K562 (cell line): ENCODE data around the gene TEP1. TPM values are rescaled to one million over a fixed set of nuclear protein-coding genes. Genes with fewer than 3 reads are reported as not detected.

Experiments used
- GABPB1 ChIP-seq: sonication (generic); formaldehyde crosslinking; IDR thresholded peaks from 2 replicates; pipeline ENCODE4 v1.8.0; 2022; ENCODE audit warnings: mild to moderate bottlenecking, missing genetic modification reagents
- HEY1 ChIP-seq: fragments of 250-450 bp; sonication (Bioruptor Pico); IDR thresholded peaks from 2 replicates; pipeline ENCODE4 v1.5.0; 2020; ENCODE audit warnings: mild to moderate bottlenecking, moderate library complexity, borderline replicate concordance
- ILK ChIP-seq: fragments of 450-650 bp; IDR thresholded peaks from 2 replicates; pipeline ENCODE4 v1.6.1; 2016; ENCODE audit warnings: missing genetic modification characterization, low read depth, mild to moderate bottlenecking, missing compliant biosample characterization, moderate library complexity, borderline replicate concordance
- LARP7 ChIP-seq: fragments of 450-650 bp; IDR thresholded peaks from 2 replicates; pipeline ENCODE4 v1.6.1; 2016
- MAX ChIP-seq: sonication (generic); formaldehyde crosslinking; IDR thresholded peaks from 2 replicates; pipeline ENCODE4 v1.9.0; 2022; ENCODE audit warnings: mild to moderate bottlenecking, missing genetic modification reagents
- NCOA6 ChIP-seq: fragments of 450-650 bp; IDR thresholded peaks from 2 replicates; pipeline ENCODE4 v1.6.1; 2017; ENCODE audit warnings: mild to moderate bottlenecking
- PRMT5 ChIP-seq: sonication (generic); formaldehyde crosslinking; IDR thresholded peaks from 2 replicates; pipeline ENCODE4 v1.5.0; 2020; ENCODE audit warnings: missing genetic modification reagents
- RBBP5 ChIP-seq: fragments of 200-600 bp; sonication (generic); IDR thresholded peaks from 2 replicates; pipeline ENCODE4 v1.6.1; 2012; ENCODE audit warnings: borderline replicate concordance, mild to moderate bottlenecking, low read length, control low read depth, inconsistent platforms; ENCODE audit not compliant: insufficient read depth, poor library complexity, severe bottlenecking
- RBFOX2 ChIP-seq: fragments of 200-400 bp; formaldehyde crosslinking; IDR thresholded peaks from 2 replicates; pipeline ENCODE4 v1.6.1; 2017; ENCODE audit warnings: low read depth, mild to moderate bottlenecking, low read length, moderate library complexity
- RBM17 ChIP-seq: fragments of 200-400 bp; formaldehyde crosslinking; IDR thresholded peaks from 2 replicates; pipeline ENCODE4 v1.6.1; 2017; ENCODE audit warnings: low read depth, mild to moderate bottlenecking, low read length, borderline replicate concordance
- SMC3 ChIP-seq: conservative IDR thresholded peaks from 2 replicates; pipeline ENCODE4 v1.6.1; 2011; ENCODE audit warnings: low read depth, low read length, improper control_type of control experiment; ENCODE audit not compliant: insufficient read depth
- STAT5B ChIP-seq: fragments of 250-450 bp; sonication (Bioruptor Pico); IDR thresholded peaks from 2 replicates; pipeline ENCODE4 v1.8.0; 2021; ENCODE audit warnings: mild to moderate bottlenecking, inconsistent platforms
- ZNF395 ChIP-seq: fragments of 200-800 bp; sonication (Bioruptor generic); IDR thresholded peaks from 2 replicates; pipeline ENCODE4 v1.6.1; 2017; ENCODE audit warnings: missing genetic modification characterization, missing compliant biosample characterization
- ZNF668 ChIP-seq: fragments of 250-450 bp; sonication (Bioruptor Pico); IDR thresholded peaks from 2 replicates; pipeline ENCODE4 v1.8.0; 2022; ENCODE audit warnings: mild to moderate bottlenecking, inconsistent platforms
- ZNF696 ChIP-seq: fragments of 250-450 bp; sonication (Bioruptor Pico); conservative IDR thresholded peaks from 2 replicates; pipeline ENCODE4 v1.4.0; 2020; ENCODE audit warnings: mild to moderate bottlenecking, moderate library complexity
- ZNF717 ChIP-seq: fragments of 250-450 bp; sonication (Bioruptor Pico); IDR thresholded peaks from 2 replicates; pipeline ENCODE4 v1.5.0; 2021
- polyA plus RNA-seq, 8 experiments: library from polyadenylated mRNA; depleted of rRNA in 4 of 8; stranded (reverse) in 5 of 8; unstranded in 3 of 8; fragments of >200 nt; fragmentation: Nextera tagmentation in 2 of 8; fragmentation: Illumina TruSeq in 1 of 8; extraction: Ambion mirVana in 2 of 8; extraction: Trizol in 1 of 8; gene quantifications; 2 replicates each; pipeline versions ENCODE4 v1.2.1 to v1.2.3, GENCODE V29; 2011 to 2014; ENCODE audit warnings: inconsistent platforms in 1 of 8, missing spikeins in 1 of 8
- total RNA-seq, 7 experiments: library from RNA; depleted of rRNA in 6 of 7; stranded (reverse); fragments of >200 nt in 6 of 7; fragmentation: Illumina TruSeq in 2 of 7; extraction: Trizol in 2 of 7; gene quantifications; 2 replicates each; pipeline versions ENCODE4 v1.2.1 to v1.2.3, GENCODE V29; 2011 to 2021; ENCODE audit warnings: low replicate concordance in 1 of 7
- TF ChIP-seq, protein P1 (sequence below): IDR thresholded peaks from 3 replicates; pipeline ENCODE4 v1.6.1; 2011; ENCODE audit warnings: borderline replicate concordance, mild to moderate bottlenecking, moderate library complexity; ENCODE audit not compliant: insufficient read length; ENCODE audit errors: extremely low read depth

Gene TEP1
- total and polyA plus RNA-seq, 9 of the 15 experiments (the other 6 are each of a cell fraction or from before 2014, with no cell fraction given): 1.0 to 12.2 (median 7.1) TPM

DNA sequence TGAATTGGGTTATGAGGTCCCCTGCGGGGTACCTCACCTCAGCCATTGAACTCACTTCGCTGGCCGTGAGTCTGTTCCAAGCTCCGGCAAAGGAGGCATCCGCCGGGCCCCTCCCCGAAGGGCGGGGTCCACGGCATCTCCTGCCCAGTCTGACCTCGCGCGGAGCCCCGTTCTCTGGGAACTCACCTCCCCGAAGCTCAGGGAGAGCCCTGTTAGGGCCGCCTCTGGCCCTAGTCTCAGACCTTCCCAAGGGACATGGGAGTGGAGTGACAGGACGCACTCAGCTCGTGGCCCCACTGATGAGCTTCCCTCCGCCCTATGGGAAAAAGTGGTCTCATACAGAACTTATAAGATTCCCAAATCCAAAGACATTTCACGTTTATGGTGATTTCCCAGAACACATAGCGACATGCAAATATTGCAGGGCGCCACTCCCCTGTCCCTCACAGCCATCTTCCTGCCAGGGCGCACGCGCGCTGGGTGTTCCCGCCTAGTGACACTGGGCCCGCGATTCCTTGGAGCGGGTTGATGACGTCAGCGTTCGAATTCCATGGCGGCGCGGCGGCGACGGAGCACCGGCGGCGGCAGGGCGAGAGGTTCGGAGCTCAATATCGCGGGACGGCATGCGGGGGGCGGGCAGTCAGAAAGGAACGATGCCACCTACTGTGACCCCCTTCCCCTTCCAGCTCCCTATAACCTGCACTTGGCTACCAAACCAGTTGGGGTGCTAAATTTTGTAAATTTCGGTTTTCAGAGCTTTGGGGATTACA is 70.0 kb downstream of the TEP1 start, which contains the start of gene PARP2 (continued):
- TF ChIP-seq PRMT5 (CRISPR knock-in tag): no peak
- TF ChIP-seq RBM17: no peak
- no peak for TF ChIP-seq ZNF668
- peak; percentile 39; the same call in 1 of the 2 replicates for TF ChIP-seq ZNF395 (CRISPR knock-in tag)
- TF ChIP-seq MAX (CRISPR knock-in tag): peak; percentile 75
- TF ChIP-seq GABPB1 (CRISPR knock-in tag): peak; percentile 41
- TF ChIP-seq NCOA6: no peak
- no peak for TF ChIP-seq STAT5B (CRISPR knock-in tag)
- TF ChIP-seq ZNF696 (CRISPR knock-in tag): no peak
- no peak for TF ChIP-seq HEY1
- peak; percentile 84 for TF ChIP-seq RBFOX2
- TF ChIP-seq ILK (tag): no peak
- TF ChIP-seq LARP7: no peak
- no peak for TF ChIP-seq ZNF717 (CRISPR knock-in tag)
- no peak for TF ChIP-seq SMC3
- peak; percentile 61 for TF ChIP-seq RBBP5
- TF ChIP-seq, protein P1, sequence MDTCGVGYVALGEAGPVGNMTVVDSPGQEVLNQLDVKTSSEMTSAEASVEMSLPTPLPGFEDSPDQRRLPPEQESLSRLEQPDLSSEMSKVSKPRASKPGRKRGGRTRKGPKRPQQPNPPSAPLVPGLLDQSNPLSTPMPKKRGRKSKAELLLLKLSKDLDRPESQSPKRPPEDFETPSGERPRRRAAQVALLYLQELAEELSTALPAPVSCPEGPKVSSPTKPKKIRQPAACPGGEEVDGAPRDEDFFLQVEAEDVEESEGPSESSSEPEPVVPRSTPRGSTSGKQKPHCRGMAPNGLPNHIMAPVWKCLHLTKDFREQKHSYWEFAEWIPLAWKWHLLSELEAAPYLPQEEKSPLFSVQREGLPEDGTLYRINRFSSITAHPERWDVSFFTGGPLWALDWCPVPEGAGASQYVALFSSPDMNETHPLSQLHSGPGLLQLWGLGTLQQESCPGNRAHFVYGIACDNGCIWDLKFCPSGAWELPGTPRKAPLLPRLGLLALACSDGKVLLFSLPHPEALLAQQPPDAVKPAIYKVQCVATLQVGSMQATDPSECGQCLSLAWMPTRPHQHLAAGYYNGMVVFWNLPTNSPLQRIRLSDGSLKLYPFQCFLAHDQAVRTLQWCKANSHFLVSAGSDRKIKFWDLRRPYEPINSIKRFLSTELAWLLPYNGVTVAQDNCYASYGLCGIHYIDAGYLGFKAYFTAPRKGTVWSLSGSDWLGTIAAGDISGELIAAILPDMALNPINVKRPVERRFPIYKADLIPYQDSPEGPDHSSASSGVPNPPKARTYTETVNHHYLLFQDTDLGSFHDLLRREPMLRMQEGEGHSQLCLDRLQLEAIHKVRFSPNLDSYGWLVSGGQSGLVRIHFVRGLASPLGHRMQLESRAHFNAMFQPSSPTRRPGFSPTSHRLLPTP: no peak
